WERI-Rb-1 (cell line): ENCODE data around the gene PLCD4.

Source experiments
- DNase-seq: peaks from one replicate; pipeline ENCODE4 v3.0.0-alpha.2; 2020
- H3K27ac ChIP-seq: fragments of 250-450 bp; sonication (Bioruptor Pico); 2 replicates; pipeline ENCODE4 v1.5.1; 2020; ENCODE audit warnings: mild to moderate bottlenecking, moderate library complexity
- H3K27me3 ChIP-seq: fragments of 250-450 bp; sonication (Bioruptor Pico); 2 replicates; pipeline ENCODE4 v1.5.1; 2021; ENCODE audit warnings: mild to moderate bottlenecking, low read depth, moderate library complexity; ENCODE audit not compliant: insufficient read depth, severe bottlenecking
- H3K36me3 ChIP-seq: fragments of 250-450 bp; sonication (Bioruptor Pico); 2 replicates; pipeline ENCODE4 v1.5.1; 2020; ENCODE audit warnings: mild to moderate bottlenecking, moderate library complexity
- H3K4me3 ChIP-seq: 2 replicates; pipeline ENCODE4 v1.5.1; 2011; ENCODE audit warnings: low read depth, mild to moderate bottlenecking, control low read depth, low read length
- H3K9me3 ChIP-seq: fragments of 250-450 bp; sonication (Bioruptor Pico); 2 replicates; pipeline ENCODE4 v1.5.1; 2021; ENCODE audit warnings: mild to moderate bottlenecking, moderate library complexity; ENCODE audit not compliant: severe bottlenecking
- CTCF ChIP-seq: IDR thresholded peaks from 2 replicates; pipeline ENCODE4 v1.5.1; 2011; ENCODE audit warnings: low read depth, mild to moderate bottlenecking, control low read depth, inconsistent platforms, low read length

PLCD4 gene

GRCh38 chr2:218648787-218649100 lies 41.0 kb downstream of the PLCD4 start:
- TF ChIP-seq CTCF: no peak
- no peak overlapping the region for H3K27ac ChIP-seq
- H3K36me3 ChIP-seq: peaks cover 96% of the 10 kb centered on the region

GRCh38 chr2:218655751-218656150 lies 48.1 kb downstream of the PLCD4 start:
- no peak for TF ChIP-seq CTCF
- H3K4me3 ChIP-seq: no peak overlapping the region
- H3K9me3 ChIP-seq: no peaks in the 10 kb centered on the region
- no peak for DNase-seq
- peaks cover 85% of the 10 kb centered on the region for H3K36me3 ChIP-seq
- no peaks in the 10 kb centered on the region for H3K27me3 ChIP-seq
- H3K27ac ChIP-seq: no peak overlapping the region

More at GRCh38 chr2:218648787-218649100, 41.0 kb downstream of the PLCD4 start:
- no peak overlapping the region for H3K4me3 ChIP-seq
- no peaks in the 10 kb centered on the region for H3K27me3 ChIP-seq
- no peaks in the 10 kb centered on the region for H3K9me3 ChIP-seq
- DNase-seq: no peak

GRCh38 chr2:218658671-218659257 lies 51.1 kb downstream of the PLCD4 start:
- Histone ChIP-seq H3K36me3 (peaks cover 77% of the 10 kb centered on the region), H3K9me3 (no peaks in the 10 kb centered on the region), H3K27me3 (no peaks in the 10 kb centered on the region), H3K4me3 (peak overlapping the region; percentile 98), H3K27ac (peak overlapping the region; percentile 96)
- TF ChIP-seq CTCF: peak; percentile 69
- peak; percentile 75 for DNase-seq

GRCh38 chr2:218659258-218659987 lies 51.7 kb downstream of the PLCD4 start, which contains the start of the genes BCS1L and ZNF142:
BCS1L (plus strand) TSS chr2:218659683; CDS start chr2:218660988, 1,305 bp downstream.
ZNF142 (minus strand) TSS chr2:218659623; CDS start chr2:218656429, 3,194 bp downstream.
- Histone ChIP-seq H3K27me3 (no peaks in the 10 kb centered on the region), H3K36me3 (peaks cover 77% of the 10 kb centered on the region), H3K27ac (peak within 1 kb of the TSS; percentile 96), H3K4me3 (peak within 1 kb of the TSS; percentile 98), H3K9me3 (no peaks in the 10 kb centered on the region)
- peak; percentile 96 for DNase-seq
- TF ChIP-seq CTCF: no peak

- Histone ChIP-seq H3K27me3 (no peaks in the 10 kb centered on the region), H3K4me3 (peak overlapping the region; percentile 98), H3K27ac (peak overlapping the region; percentile 96), H3K9me3 (no peaks in the 10 kb centered on the region), H3K36me3 (peaks cover 77% of the 10 kb centered on the region)
- DNase-seq: no peak
- TF ChIP-seq CTCF: no peak
Observed at GRCh38 chr2:218659988-218660358, 52.3 kb downstream of the PLCD4 start.
